ENCODE measurements around the gene MACROD1.

MACROD1 gene

DNA sequence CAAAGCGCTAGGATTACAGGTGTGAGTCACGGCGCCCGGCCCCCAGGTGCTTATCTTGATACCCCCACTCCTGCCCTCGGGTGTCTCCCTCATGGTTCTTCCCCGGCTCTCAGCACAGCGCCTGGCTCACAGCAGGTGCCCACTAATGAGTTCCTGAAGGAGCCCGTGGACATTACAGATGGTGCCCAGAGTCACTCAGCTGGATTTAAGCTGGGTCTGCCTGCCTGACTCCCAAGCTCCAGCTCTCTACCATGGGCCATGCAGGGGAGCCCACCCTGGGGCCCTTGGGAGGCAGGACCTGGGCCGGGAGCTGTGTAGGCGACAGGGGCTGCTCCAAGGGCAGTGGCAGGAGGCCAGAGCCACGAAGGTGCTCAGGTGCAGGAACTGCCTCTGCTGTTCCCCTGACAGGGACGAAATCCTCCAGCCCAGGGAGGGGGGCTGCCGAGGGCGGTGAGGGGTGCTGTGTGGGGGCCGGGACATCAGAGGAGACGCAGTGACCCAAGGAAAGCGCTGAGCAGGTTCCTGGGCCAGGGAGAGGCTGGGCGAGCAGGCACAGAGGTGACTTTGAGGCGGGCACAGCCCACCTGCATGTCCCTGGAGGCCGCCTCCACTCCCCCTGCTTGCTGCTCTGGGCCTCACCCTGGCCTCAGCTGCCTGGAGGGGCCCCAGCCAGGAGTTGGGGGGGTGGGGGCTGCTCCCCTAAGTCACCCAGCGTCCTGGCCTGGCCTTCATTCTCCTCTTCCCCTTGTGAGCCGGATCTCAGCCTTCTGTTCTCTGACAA, 144.7 kb downstream of the MACROD1 start:
- Histone ChIP-seq H3K4me3 (ENCODE audit: insufficient read depth, low read length, poor library complexity, severe bottlenecking) (no peak overlapping the region), H2AFZ (ENCODE audit: low read depth, low read length, severe bottlenecking) (no peak overlapping the region), H3K9ac (ENCODE audit: low read length) (no peak overlapping the region), H3K27ac (ENCODE audit: low read depth, low read length) (no peak overlapping the region), H3K36me3 (ENCODE audit: low read length) (no peaks in the 10 kb centered on the region), H3F3A (ENCODE audit: insufficient read depth) (no peaks in the 10 kb centered on the region), H3K9me2 (replicated peaks; ENCODE audit: insufficient read depth, low read length) (no peaks in the 10 kb centered on the region), H3K9me3 (ENCODE audit: insufficient read depth, low read length) (no peaks in the 10 kb centered on the region), H3K27me3 (ENCODE audit: low read length) (no peaks in the 10 kb centered on the region), H3K4me2 (ENCODE audit: low read depth, low read length, poor library complexity, severe bottlenecking) (no peak overlapping the region), H4K20me1 (ENCODE audit: low read depth, low read length) (no peaks in the 10 kb centered on the region), H3K79me2 (ENCODE audit: insufficient read depth, low read length) (no peaks in the 10 kb centered on the region)
- TF ChIP-seq, protein P1, sequence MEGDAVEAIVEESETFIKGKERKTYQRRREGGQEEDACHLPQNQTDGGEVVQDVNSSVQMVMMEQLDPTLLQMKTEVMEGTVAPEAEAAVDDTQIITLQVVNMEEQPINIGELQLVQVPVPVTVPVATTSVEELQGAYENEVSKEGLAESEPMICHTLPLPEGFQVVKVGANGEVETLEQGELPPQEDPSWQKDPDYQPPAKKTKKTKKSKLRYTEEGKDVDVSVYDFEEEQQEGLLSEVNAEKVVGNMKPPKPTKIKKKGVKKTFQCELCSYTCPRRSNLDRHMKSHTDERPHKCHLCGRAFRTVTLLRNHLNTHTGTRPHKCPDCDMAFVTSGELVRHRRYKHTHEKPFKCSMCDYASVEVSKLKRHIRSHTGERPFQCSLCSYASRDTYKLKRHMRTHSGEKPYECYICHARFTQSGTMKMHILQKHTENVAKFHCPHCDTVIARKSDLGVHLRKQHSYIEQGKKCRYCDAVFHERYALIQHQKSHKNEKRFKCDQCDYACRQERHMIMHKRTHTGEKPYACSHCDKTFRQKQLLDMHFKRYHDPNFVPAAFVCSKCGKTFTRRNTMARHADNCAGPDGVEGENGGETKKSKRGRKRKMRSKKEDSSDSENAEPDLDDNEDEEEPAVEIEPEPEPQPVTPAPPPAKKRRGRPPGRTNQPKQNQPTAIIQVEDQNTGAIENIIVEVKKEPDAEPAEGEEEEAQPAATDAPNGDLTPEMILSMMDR (IDR thresholded peaks at IDR 0.05; ENCODE audit: insufficient read depth, low read length, poor library complexity, severe bottlenecking), result no peak
- no peak for TF ChIP-seq EZH2phosphoT487 (conservative IDR thresholded peaks at IDR 0.05; ENCODE audit: low read length)

DNA sequence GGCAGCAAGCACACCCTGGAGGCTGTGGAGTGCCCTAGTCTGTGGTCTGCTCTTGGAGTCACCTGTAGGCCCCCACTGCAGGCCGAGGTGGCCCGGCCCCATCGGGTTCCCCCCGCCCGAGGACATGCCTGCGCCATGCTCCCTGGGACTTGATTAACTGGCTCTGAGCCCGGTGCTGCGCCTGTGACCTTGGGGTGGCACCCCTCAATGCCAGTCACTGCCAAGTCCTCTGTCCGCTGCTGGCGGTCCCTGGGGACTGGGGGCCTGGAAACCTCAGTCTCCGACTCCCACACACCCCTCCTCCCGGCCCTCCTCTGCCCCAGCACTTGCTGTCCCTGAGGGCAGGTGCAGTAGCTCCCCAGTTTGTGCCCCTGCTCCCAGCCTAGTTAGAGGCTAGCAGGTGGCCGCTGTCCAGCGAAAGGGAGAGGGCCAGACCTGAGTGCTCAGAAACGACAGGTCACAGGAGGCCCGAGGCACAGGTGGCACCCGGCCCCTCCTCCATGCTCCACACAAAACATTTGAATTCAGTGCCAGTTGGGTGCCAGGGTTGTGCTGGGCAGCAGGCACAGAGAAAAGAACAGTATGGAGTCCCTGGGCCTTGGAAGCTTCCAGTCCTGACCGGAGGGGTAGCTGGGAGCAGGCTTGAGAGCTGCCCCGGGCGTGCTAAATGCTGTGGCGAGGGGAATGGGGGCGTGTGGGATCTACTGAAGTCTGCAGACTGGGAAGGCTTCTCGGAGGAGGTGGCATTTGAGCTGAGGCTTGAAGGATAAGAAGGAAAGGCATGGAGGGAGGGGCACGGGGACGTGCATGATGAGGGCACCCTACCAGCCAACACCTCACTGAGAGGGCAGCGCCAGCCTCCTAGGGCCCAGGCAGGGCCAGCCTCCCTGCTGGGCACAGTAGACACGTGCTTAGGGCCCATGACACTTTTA, 146.5 kb downstream of the MACROD1 start:
- TF ChIP-seq, protein P1 (IDR thresholded peaks at IDR 0.05; ENCODE audit: insufficient read depth, low read length, poor library complexity, severe bottlenecking), result no peak
- no peaks in the 10 kb centered on the region for H3F3A ChIP-seq (ENCODE audit: insufficient read depth)
- H3K36me3 ChIP-seq (ENCODE audit: low read length), result no peaks in the 10 kb centered on the region
- H2AFZ ChIP-seq (ENCODE audit: low read depth, low read length, severe bottlenecking), result no peak overlapping the region
- H4K20me1 ChIP-seq (ENCODE audit: low read depth, low read length), result no peaks in the 10 kb centered on the region
- no peaks in the 10 kb centered on the region for H3K9me2 ChIP-seq (replicated peaks; ENCODE audit: insufficient read depth, low read length)
- no peaks in the 10 kb centered on the region for H3K79me2 ChIP-seq (ENCODE audit: insufficient read depth, low read length)
- no peak overlapping the region for H3K9ac ChIP-seq (ENCODE audit: low read length)
- H3K4me3 ChIP-seq (ENCODE audit: insufficient read depth, low read length, poor library complexity, severe bottlenecking), result no peak overlapping the region
- no peak overlapping the region for H3K4me2 ChIP-seq (ENCODE audit: low read depth, low read length, poor library complexity, severe bottlenecking)
- H3K27ac ChIP-seq (ENCODE audit: low read depth, low read length), result no peak overlapping the region
- no peaks in the 10 kb centered on the region for H3K27me3 ChIP-seq (ENCODE audit: low read length)
- H3K9me3 ChIP-seq (ENCODE audit: insufficient read depth, low read length), result no peaks in the 10 kb centered on the region

DNA sequence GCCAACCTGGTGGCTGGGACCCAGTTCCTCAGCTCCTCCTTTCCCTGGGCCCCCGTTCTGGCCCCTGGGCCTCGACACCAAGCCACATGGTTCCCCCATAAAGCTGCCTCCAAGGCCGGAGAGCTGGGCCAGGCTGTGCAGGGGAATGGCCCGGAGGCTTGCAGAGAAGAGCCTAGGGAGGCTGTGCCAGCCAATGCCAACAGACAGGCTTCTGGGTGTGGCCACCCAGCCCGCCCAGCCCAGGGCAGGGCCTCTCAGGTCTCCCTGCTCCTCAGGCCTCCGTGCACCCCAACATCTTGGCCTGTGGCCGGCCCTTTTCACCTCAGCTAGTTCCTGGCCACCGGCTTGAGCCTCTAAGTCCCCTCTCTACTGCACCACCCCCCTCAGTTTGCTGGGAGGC, 147.6 kb downstream of the MACROD1 start:
- H3K9me2 ChIP-seq (replicated peaks; ENCODE audit: insufficient read depth, low read length), result no peaks in the 10 kb centered on the region
- no peaks in the 10 kb centered on the region for H3F3A ChIP-seq (ENCODE audit: insufficient read depth)
- H3K9me3 ChIP-seq (ENCODE audit: insufficient read depth, low read length), result no peaks in the 10 kb centered on the region
- H3K36me3 ChIP-seq (ENCODE audit: low read length), result no peaks in the 10 kb centered on the region
- H3K27ac ChIP-seq (ENCODE audit: low read depth, low read length), result no peak overlapping the region
- no peaks in the 10 kb centered on the region for H4K20me1 ChIP-seq (ENCODE audit: low read depth, low read length)
- no peak overlapping the region for H3K4me3 ChIP-seq (ENCODE audit: insufficient read depth, low read length, poor library complexity, severe bottlenecking)
- H2AFZ ChIP-seq (ENCODE audit: low read depth, low read length, severe bottlenecking), result no peak overlapping the region
- H3K27me3 ChIP-seq (ENCODE audit: low read length), result no peaks in the 10 kb centered on the region
- TF ChIP-seq, protein P1 (IDR thresholded peaks at IDR 0.05; ENCODE audit: insufficient read depth, low read length, poor library complexity, severe bottlenecking), result no peak
- TF ChIP-seq EZH2phosphoT487 (conservative IDR thresholded peaks at IDR 0.05; ENCODE audit: low read length), result no peak
- H3K79me2 ChIP-seq (ENCODE audit: insufficient read depth, low read length), result no peaks in the 10 kb centered on the region
- H3K9ac ChIP-seq (ENCODE audit: low read length), result no peak overlapping the region
- H3K4me2 ChIP-seq (ENCODE audit: low read depth, low read length, poor library complexity, severe bottlenecking), result no peak overlapping the region
